ENCODE results near the gene ANXA7. TPM values are rescaled to one million over a fixed set of nuclear protein-coding genes. Genes with fewer than 3 reads are reported as not detected.

The ANXA7 gene
- total and polyA plus RNA-seq, 2 donors (not counting 3 experiments of a cell fraction or from before 2014, with no cell fraction given), result 56.5 to 81.6 TPM

DNA sequence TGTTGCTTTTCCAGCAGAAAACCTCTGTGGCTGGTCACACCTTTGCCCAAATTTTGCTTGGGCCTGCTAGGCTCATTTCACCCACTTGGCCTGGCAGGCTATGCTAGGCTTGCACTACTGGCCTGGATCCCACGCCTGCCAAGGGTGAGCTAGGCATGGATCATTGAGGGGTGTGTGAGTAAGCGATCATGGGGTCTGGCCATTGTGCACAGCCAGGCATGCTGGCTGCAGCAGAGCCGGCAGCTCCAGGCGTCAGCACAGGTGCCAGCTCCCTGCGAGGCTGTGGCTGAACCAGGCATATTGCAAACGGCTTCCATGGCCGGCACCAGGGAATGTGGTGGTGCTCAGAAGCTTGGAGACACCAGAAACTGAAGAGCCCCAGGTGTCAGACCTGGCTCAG, 74.4 kb downstream of the ANXA7 start:
- no peak overlapping the region for H2AFZ ChIP-seq (ENCODE audit: low read depth, low read length)
- no peaks in the 10 kb centered on the region for H3K9me1 ChIP-seq (replicated peaks; ENCODE audit: control insufficient read depth, extremely low read depth, insufficient read depth, low read length)
- H3K4me3 ChIP-seq (replicated peaks in 1 of 3; ENCODE audit: insufficient read depth in 1 of 3, low read depth in 1 of 3, low read length in 3 of 3), result no peak overlapping the region
- no peak for FAIRE-seq
- no peaks in the 10 kb centered on the region for H3K36me3 ChIP-seq (ENCODE audit: control insufficient read depth in 2 of 2, extremely low read depth in 1 of 2, insufficient read depth in 2 of 2, low read length in 2 of 2)
- H3K4me1 ChIP-seq (ENCODE audit: control insufficient read depth, extremely low read depth, insufficient read depth, low read length), result no peaks in the 10 kb centered on the region
- no peaks in the 10 kb centered on the region for H3K9me3 ChIP-seq (replicated peaks; ENCODE audit: control insufficient read depth, insufficient read depth, low read length)
- H3K79me2 ChIP-seq (ENCODE audit: control insufficient read depth, insufficient read depth, low read length), result no peaks in the 10 kb centered on the region
- ChIA-PET POLR2A (no interaction called here), CTCF (interaction anchor here (0.8 to 1.2 kb wide), 3 partner anchors 9 to 75 kb away, joined by 3 to 4 read pairs (median 3); no protein-coding TSS in a partner anchor)
- no peak overlapping the region for H3K9ac ChIP-seq (replicated peaks; ENCODE audit: extremely low read depth, insufficient read depth, low read length)
- no peak overlapping the region for H3K27ac ChIP-seq (ENCODE audit: insufficient read depth, low read depth, low read length)
- DNase-seq (ENCODE audit: low read depth, low spot score), result no peak
- H3K4me2 ChIP-seq (ENCODE audit: insufficient read depth, low read length), result no peak overlapping the region
- dilution Hi-C loops (cut with MboI; ENCODE audit: extremely low pct_ligation_motif_present, low sequenced_read_pairs), result no loop called here
- no TSS peak for BruUV-seq (replicated peaks)
- TF ChIP-seq, protein P1, sequence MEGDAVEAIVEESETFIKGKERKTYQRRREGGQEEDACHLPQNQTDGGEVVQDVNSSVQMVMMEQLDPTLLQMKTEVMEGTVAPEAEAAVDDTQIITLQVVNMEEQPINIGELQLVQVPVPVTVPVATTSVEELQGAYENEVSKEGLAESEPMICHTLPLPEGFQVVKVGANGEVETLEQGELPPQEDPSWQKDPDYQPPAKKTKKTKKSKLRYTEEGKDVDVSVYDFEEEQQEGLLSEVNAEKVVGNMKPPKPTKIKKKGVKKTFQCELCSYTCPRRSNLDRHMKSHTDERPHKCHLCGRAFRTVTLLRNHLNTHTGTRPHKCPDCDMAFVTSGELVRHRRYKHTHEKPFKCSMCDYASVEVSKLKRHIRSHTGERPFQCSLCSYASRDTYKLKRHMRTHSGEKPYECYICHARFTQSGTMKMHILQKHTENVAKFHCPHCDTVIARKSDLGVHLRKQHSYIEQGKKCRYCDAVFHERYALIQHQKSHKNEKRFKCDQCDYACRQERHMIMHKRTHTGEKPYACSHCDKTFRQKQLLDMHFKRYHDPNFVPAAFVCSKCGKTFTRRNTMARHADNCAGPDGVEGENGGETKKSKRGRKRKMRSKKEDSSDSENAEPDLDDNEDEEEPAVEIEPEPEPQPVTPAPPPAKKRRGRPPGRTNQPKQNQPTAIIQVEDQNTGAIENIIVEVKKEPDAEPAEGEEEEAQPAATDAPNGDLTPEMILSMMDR (IDR thresholded peaks at IDR 0.05; ENCODE audit: extremely low read depth in 1 of 2, insufficient read depth in 1 of 2, low read depth in 1 of 2, low read length in 2 of 2), result no peak
- TF ChIP-seq EZH2 (IDR thresholded peaks at IDR 0.05; ENCODE audit: borderline replicate concordance, low read depth, low read length, severe bottlenecking) (no peak), FOS (IDR thresholded peaks at IDR 0.05; ENCODE audit: borderline replicate concordance, insufficient read depth, low read length) (no peak), GATA2 (IDR thresholded peaks at IDR 0.05; ENCODE audit: insufficient read depth, insufficient read length, low read depth, low read length) (no peak), MYC (IDR thresholded peaks at IDR 0.05; ENCODE audit: low read depth, low read length) (no peak), POLR2A (IDR thresholded peaks at IDR 0.05; ENCODE audit: low read depth, low read length) (no peak), JUN (IDR thresholded peaks at IDR 0.05; ENCODE audit: borderline replicate concordance, insufficient read depth, insufficient read length, low read depth) (no peak), POLR2AphosphoS5 (IDR thresholded peaks at IDR 0.05; ENCODE audit: insufficient read depth, low read depth, low read length) (no peak)
- TF ChIP-seq, protein P2, sequence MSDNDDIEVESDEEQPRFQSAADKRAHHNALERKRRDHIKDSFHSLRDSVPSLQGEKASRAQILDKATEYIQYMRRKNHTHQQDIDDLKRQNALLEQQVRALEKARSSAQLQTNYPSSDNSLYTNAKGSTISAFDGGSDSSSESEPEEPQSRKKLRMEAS (IDR thresholded peaks at IDR 0.05; ENCODE audit: insufficient read depth, insufficient read length), result no peak
- no peaks in the 10 kb centered on the region for H3K27me3 ChIP-seq (ENCODE audit: control insufficient read depth in 2 of 2, insufficient read depth in 2 of 2, low read length in 2 of 2)
- no peaks in the 10 kb centered on the region for H4K20me1 ChIP-seq (replicated peaks; ENCODE audit: control insufficient read depth, extremely low read depth, insufficient read depth, low read length)
- intact Hi-C loops (cut with micrococcal nuclease), result no loop called here

Data from endothelial cell of umbilical vein (primary cell).